Urinary bladder (tissue), 4 donors: ENCODE measurements around the gene GPC6. TPM values are rescaled to one million over a fixed set of nuclear protein-coding genes. Genes with fewer than 3 reads are reported as not detected.

ENCODE experiments used
- DNase-seq: peaks from one replicate; pipeline ENCODE4 v3.0.0-alpha.2; 2015; ENCODE audit errors: extremely low spot score
- H3K27ac ChIP-seq: one replicate; pipeline ENCODE4 v1.5.1; 2013; ENCODE audit warnings: low read depth, mild to moderate bottlenecking, moderate library complexity
- H3K36me3 ChIP-seq: one replicate; pipeline ENCODE4 v1.6.1; 2013; ENCODE audit warnings: mild to moderate bottlenecking, moderate library complexity; ENCODE audit not compliant: insufficient read depth
- H3K4me1 ChIP-seq: one replicate; pipeline ENCODE4 v1.6.1; 2013; ENCODE audit warnings: mild to moderate bottlenecking, moderate library complexity; ENCODE audit not compliant: insufficient read depth
- H3K4me3 ChIP-seq: one replicate; pipeline ENCODE4 v1.5.1; 2013; ENCODE audit warnings: low read depth, low read length
- WGBS: extraction: QIAGEN DNeasy Blood & Tissue Kit; methylation state at CpG from one replicate; pipeline ENCODE4 v1.1.7; 2013; 5-methylcytosine and 5-hydroxymethylcytosine counted together
- polyA plus RNA-seq: library from polyadenylated mRNA; stranded (reverse); fragments of 200-250 nt; gene quantifications from one replicate; pipeline ENCODE4 v1.2.3, GENCODE V29; 2013
- total RNA-seq: library from RNA; depleted of rRNA; stranded (reverse); fragments of >200 nt; gene quantifications from one replicate; pipeline ENCODE4 v1.2.3, GENCODE V29; 2014
- donor health status: healthy with polysubstance abuse.
- donor health status: healthy.

The GPC6 gene
- total and polyA plus RNA-seq, 2 donors = 8.8 to 126 TPM

DNA sequence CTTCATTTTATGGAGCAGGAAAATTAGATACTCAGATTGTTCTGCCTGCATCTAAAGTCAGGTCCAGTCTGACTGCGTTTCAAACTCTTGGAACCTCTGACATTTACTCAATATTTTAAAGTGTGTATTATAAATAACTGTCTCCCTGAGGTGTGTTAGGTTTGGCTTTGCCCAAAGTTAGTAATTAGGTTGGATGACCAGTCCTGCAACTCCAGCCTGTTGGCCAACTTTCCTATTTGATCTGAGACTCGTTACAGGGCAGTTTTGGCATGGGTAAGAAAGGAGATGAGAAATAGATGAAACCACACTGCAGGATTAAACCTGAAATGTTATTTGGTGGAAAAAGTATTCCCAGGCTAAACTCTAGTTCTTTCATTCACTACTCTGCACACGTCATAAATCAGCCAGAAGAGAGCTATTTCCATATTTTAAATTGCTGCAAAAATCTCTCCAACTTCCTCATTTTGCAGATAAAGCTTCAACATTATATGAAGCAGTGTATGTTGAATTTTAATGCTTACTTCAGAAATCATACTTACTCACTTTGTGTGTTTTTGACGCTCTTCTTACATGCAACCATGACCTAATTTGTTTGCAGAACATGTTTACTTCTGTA lies 895.8 kb downstream of the GPC6 start:
- DNase-seq = no peak
- 64% methylated on average over 4 of the region's 4 CpGs for WGBS
- Histone ChIP-seq H3K27ac (no peak overlapping the region), H3K4me3 (no peak overlapping the region), H3K36me3 (no peaks in the 10 kb centered on the region), H3K4me1 (no peaks in the 10 kb centered on the region)

DNA sequence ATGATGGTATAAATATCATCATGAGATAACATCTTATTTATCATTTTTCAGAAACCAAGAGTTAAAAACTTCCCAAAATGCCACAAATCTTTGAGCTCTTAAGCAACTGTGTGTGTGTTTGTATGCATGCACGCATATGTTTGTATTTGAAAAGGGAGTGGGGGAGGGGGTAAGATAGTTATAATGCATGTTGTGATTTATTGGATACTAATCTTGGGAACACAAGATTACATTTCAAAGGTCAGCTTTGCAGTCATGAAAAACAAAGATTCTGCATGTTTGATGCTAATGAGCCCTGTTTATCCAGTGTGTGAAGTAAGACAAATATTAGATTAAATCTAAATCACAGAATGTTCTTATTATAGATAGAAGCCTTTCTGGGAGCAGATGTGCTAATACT lies 897.0 kb downstream of the GPC6 start:
- H3K4me1 ChIP-seq = no peaks in the 10 kb centered on the region
- 73% methylated on average over 1 of the region's 1 CpG for WGBS

DNA sequence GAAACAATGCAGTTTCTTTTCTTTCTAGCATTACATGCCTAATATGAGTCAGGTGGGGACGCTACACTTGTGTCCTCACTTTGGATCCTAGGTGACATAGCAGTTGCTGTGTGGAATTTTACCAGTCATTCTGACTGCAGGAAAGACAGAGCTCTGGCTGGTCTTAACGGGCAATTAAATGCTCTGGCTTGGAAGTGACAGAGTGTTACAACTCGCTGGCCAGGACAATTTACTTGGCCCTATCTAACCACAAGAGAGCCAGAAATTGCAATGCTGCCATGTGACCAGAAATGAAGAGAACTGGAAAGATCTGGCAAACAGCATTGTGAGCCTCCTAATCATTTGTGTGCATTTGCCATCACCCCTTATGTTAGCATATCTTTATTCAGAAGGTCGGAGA lies 901.8 kb downstream of the GPC6 start:
- Histone ChIP-seq H3K36me3 (no peaks in the 10 kb centered on the region), H3K4me3 (no peak overlapping the region), H3K27ac (no peak overlapping the region), H3K4me1 (no peaks in the 10 kb centered on the region)
- no peak for DNase-seq
- 51% methylated on average over 4 of the region's 4 CpGs for WGBS

More for the DNA sequence above, 897.0 kb downstream of the GPC6 start:
- DNase-seq = no peak
- H3K4me3 ChIP-seq = no peak overlapping the region
- no peak overlapping the region for H3K27ac ChIP-seq
- no peaks in the 10 kb centered on the region for H3K36me3 ChIP-seq

DNA sequence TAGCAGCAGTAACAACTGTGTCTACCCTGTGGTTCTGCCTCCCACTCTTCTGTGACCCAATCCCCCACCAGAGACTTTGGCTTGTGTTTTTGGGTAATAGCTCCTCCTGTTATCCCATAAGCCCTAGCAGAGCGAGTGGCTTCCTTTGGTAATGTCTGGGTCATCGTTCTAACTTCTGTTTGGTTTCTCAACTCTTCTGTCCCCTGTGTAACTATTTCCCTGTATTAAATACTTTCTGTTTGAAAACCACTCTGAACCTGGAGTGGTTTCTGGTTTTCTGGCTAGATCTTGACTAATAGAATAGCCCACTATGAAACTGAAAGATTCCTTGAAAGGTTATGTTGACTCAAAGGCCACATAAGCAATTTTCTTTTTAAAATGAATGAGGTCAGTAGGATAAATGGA lies 902.9 kb downstream of the GPC6 start:
- Histone ChIP-seq H3K36me3 (no peaks in the 10 kb centered on the region), H3K4me1 (no peaks in the 10 kb centered on the region), H3K27ac (no peak overlapping the region), H3K4me3 (no peak overlapping the region)
- WGBS = 93% methylated on average over 2 of the region's 2 CpGs
- DNase-seq = no peak

DNA sequence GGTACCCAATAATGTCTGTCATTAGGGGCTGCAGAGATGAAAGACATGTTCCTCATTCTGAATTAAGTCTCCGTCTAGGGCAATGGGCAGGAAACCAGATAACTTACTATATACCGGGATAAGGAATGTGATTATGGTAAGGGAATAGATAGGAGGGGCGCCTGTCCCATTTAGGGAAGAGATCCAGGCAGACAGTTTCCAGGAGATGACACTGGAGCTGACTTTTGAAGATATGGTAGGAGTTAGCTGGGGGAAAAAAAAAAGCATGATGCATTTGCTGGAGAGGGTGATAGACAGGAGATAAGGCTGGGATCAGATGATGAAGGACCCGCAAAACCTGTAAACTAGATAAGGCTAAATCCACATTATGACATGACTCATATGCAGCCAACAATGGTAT lies 912.2 kb downstream of the GPC6 start:
- Histone ChIP-seq H3K4me1 (no peaks in the 10 kb centered on the region), H3K27ac (no peak overlapping the region), H3K36me3 (no peaks in the 10 kb centered on the region), H3K4me3 (no peak overlapping the region)
- no peak for DNase-seq
- 78% methylated on average over 4 of the region's 4 CpGs for WGBS

DNA sequence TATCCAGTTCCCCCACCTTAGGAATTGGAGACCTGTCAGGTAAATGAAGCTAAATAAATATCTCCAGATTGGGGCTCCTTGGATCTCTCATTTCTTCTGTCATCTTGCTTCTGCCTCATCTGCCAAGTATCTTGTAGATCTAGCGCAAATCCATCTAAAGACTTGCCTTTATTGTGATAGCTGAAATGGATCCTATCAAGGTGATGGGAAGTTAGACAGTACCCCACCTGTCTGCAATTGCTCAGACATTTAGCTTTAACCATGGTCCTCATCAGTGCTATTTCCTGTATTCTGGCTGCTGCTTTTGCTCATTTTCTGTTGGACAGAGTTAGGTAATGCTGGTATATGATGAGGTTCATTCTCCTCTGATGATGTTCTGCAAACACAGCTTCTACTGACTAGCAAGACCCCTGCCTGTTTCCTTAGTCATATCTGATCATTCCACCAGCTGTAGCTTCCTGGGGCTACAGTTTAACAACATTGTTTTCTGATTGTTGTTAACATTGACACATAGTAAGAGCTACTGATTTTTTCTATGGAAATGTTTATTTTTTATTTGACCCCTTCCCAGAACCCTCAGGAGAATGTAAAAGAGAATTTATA lies 912.9 kb downstream of the GPC6 start:
- WGBS = 95% methylated on average over 1 of the region's 1 CpG
- DNase-seq = no peak
- no peaks in the 10 kb centered on the region for H3K36me3 ChIP-seq
- no peak overlapping the region for H3K4me3 ChIP-seq
- no peaks in the 10 kb centered on the region for H3K4me1 ChIP-seq
- no peak overlapping the region for H3K27ac ChIP-seq

DNA sequence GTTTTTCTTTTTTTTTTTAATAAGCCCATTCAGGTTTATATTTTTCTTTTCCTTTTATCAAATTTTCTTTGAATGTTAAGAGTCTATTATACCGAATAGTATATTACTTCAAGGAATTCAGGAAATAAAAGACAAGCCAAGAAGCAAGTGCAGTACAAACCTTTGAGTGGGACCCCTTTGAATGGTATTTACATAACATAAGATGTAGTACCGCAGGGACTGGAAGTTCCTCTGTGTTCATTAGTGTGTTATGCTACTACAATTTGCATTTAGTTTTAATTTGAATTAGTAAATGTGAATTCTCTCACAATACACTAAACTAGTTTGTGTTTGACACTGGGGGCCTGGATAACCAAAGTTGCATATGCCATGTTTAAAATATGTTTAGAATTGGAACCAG lies 913.4 kb downstream of the GPC6 start:
- DNase-seq = no peak
- Histone ChIP-seq H3K4me3 (no peak overlapping the region), H3K27ac (no peak overlapping the region), H3K36me3 (no peaks in the 10 kb centered on the region), H3K4me1 (no peaks in the 10 kb centered on the region)
- WGBS = 91% methylated on average over 2 of the region's 2 CpGs

DNA sequence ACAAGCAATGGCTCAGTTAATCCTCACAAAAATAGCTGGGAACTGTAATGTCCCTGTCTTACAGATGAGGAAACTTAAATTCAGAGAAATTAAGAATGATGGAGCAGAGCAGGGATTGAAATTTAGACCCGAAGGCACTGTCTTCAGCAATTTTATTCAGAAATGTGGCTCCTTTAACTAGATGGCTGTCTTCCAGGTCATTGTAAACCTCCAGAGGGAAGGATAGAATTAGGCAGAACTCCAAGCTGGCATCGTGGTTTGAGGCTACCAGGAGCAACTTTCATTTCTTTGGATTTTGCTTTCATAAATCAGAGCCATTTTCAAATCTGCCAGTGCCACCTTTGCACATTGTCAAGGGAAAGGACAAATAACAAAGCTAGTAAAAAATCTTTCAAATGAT lies 913.9 kb downstream of the GPC6 start:
- no peaks in the 10 kb centered on the region for H3K4me1 ChIP-seq
- no peak overlapping the region for H3K27ac ChIP-seq
- H3K36me3 ChIP-seq = no peaks in the 10 kb centered on the region
- 56% methylated on average over 2 of the region's 2 CpGs for WGBS
- DNase-seq = no peak
- H3K4me3 ChIP-seq = no peak overlapping the region

DNA sequence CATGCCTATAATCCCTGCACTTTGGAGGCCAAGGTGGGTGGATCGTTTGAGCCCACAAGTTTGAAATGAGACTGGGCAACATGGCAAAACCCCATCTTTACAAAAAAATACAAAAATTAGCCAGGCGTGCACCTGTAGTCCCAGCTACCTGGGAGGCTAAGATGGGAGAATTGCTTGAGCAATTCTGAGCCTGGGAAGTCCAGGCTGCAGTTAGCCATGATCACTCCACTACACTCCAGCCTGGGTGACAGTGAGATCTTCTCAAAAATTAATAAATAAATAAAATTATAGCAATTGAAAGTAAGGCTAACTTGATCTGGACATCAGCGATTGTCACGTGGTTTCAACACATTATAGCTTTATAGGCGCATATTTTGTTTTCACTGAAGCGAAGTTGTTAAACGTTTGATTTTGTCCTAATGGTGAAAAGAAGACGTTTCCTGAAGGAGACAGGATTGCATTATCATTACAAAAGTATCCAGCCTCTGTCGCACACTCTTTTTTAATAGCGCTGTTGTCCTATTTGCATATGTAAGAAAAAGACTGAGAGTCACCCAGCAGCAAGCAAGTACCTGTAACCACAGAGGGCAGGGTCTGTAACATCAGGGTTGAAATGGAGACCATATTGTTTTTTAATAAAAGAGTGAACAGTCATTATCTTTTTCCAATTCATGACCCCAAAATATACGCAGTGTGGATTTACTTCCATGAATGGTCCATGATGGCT lies 917.2 kb downstream of the GPC6 start:
- WGBS = 86% methylated on average over 11 of the region's 11 CpGs
- Histone ChIP-seq H3K36me3 (no peaks in the 10 kb centered on the region), H3K4me1 (no peaks in the 10 kb centered on the region), H3K27ac (no peak overlapping the region), H3K4me3 (no peak overlapping the region)
- no peak for DNase-seq

DNA sequence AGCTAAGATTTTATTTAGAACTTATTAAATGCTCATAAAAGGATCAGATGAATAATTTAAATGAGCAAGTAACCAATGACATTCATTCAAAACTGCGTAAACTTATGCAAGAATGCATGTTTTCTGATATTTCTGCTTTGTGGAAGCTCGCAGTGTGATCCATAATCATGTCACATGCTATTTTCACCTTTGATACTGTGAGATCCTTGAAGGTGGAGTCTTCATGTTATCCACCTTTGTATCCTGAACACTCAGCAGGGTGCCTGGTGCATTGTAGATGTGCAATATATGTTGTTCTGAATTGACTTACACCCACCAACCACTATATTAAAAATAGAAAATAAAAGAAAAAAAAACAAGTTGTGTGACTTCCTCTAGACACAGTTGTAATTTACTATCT lies 919.4 kb downstream of the GPC6 start:
- Histone ChIP-seq H3K36me3 (no peaks in the 10 kb centered on the region), H3K4me3 (no peak overlapping the region), H3K4me1 (no peaks in the 10 kb centered on the region), H3K27ac (no peak overlapping the region)
- WGBS = 72% methylated on average over 2 of the region's 2 CpGs
- DNase-seq = no peak

DNA sequence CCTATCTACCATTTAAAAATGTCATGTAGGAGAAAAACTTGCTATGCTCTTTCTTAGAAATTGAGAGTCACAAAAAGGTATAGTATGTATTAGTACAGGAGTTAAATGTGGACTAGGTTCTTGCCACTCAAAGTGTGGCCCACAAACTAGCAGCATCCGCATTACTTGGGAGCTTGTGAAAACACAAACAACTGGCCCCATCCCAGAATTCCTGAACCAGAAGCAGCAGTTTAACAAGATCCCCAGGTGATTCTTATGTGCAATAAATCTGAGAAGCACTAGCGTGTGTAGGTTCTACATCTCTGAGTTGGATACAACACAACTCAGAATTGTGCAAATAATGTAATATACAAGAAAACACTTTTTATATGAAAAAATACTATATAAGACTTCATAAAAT lies 927.0 kb downstream of the GPC6 start:
- H3K27ac ChIP-seq = no peak overlapping the region
- no peaks in the 10 kb centered on the region for H3K36me3 ChIP-seq
- no peak overlapping the region for H3K4me3 ChIP-seq
- H3K4me1 ChIP-seq = no peaks in the 10 kb centered on the region
- no peak for DNase-seq
- 94% methylated on average over 2 of the region's 2 CpGs for WGBS

DNA sequence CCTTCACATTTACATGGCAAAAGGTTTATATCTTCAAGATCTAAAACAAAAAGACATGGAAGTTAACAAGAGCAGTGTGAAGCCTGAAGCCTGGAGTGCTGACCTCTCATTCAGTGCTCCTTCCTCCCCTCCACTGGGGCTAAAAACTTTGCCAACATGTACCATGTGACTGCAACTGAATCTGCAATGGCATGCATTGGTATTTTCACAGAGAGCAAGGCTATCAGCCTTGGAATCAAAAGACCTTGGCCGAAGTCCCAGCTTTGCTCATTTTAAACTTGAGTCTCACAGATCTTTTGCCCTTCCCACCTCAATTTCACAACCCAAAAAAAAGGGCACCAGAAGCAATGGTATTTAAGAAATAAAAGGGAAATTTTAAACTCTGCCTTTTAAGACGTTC lies 927.8 kb downstream of the GPC6 start:
- no peaks in the 10 kb centered on the region for H3K36me3 ChIP-seq
- no peak overlapping the region for H3K4me3 ChIP-seq
- 56% methylated on average over 2 of the region's 2 CpGs for WGBS
- H3K27ac ChIP-seq = no peak overlapping the region
- no peak for DNase-seq
- no peaks in the 10 kb centered on the region for H3K4me1 ChIP-seq

DNA sequence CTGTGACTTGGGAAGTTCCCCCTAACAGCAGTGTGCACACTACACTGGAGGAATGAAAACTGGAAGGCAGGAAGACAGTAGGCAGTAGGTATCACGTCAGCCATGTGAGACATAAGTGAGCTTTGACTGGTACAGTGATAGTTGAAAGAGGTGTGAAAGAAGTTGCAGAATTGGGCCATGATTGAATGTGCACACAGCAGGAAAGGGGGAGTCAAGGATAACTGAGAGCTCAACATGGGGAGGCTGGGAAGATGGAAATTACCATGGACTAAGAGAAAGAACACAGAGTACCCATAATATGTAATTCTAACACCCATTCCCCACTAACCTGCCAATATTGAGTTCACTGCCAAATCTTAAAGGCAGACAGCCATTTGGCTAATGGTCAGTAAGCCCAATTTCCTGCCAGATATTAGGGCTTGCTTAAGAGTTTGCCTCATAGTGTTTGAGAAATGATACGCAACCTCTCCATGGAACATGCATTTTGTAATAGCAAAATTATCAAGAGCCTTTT lies 931.2 kb downstream of the GPC6 start:
- no peak for DNase-seq
- Histone ChIP-seq H3K4me3 (no peak overlapping the region), H3K4me1 (no peaks in the 10 kb centered on the region), H3K36me3 (no peaks in the 10 kb centered on the region), H3K27ac (no peak overlapping the region)
- 79% methylated on average over 2 of the region's 2 CpGs for WGBS

DNA sequence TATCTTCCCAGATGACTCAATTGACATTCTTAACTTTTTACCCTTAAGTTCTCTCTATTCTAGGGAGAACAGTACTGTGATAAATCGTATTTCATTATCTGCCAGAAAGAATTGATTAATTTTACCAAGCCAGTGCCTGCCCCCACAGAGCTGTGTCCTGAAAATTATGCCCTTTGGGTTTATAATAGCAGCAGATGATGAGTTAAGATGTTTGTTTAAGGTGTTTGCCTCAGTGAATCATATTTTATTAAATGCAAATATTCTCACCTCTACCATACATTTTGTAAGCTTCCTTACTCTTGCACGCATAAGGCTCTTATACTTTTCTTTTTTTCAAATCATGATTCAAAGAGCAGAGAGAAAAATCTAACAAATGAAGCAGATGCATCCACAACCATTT lies 934.3 kb downstream of the GPC6 start:
- 90% methylated on average over 2 of the region's 2 CpGs for WGBS
- Histone ChIP-seq H3K36me3 (no peaks in the 10 kb centered on the region), H3K27ac (no peak overlapping the region)

More for the DNA sequence above, 934.3 kb downstream of the GPC6 start:
- Histone ChIP-seq H3K4me3 (no peak overlapping the region), H3K4me1 (no peaks in the 10 kb centered on the region)
- no peak for DNase-seq
